Measurements from ENCODE around the gene SLC29A3. TPM values are rescaled to one million over a fixed set of nuclear protein-coding genes. Genes with fewer than 3 reads are reported as not detected.

Gene SLC29A3
- total RNA-seq, 1 donor from 2014 or later = 4.4 TPM

DNA sequence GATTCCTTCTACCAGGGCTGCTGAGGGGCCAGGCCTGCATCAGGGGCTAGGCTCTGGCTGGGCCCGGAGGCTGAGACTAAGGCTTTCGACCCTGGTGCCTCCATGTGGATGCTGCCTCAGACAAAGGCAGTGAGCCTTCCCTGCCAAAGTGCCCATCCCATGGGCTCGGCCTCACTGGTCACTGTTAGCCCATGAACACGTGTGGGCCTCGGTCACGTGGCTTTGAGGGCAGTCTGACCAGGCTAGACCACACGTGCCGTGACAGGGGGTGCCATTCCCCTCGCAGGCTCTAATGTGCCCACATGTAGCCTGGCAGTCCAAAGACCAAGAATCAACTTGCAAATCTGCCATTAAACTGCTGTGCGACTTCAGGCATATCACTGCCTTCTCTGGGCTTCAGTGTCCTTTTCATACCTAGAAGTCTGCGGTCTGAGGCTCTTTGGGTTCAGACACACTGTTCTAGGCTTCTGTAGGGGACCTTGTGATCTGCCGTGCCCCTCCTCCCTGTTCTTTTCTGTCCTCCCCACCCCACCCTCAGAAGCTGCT is 17.6 kb upstream of the SLC29A3 start:
- Mint-ChIP-seq H3K27ac (ENCODE audit: unreplicated experiment) (no peak overlapping the region), H3K4me3 (ENCODE audit: unreplicated experiment) (no peak overlapping the region), H3K36me3 (ENCODE audit: unreplicated experiment) (peaks cover 2% of the 10 kb centered on the region), H3K9me3 (ENCODE audit: unreplicated experiment) (no peaks in the 10 kb centered on the region), H3K4me1 (ENCODE audit: unreplicated experiment) (no peaks in the 10 kb centered on the region), H3K27me3 (ENCODE audit: unreplicated experiment) (no peaks in the 10 kb centered on the region)
- TF ChIP-seq, protein P1, sequence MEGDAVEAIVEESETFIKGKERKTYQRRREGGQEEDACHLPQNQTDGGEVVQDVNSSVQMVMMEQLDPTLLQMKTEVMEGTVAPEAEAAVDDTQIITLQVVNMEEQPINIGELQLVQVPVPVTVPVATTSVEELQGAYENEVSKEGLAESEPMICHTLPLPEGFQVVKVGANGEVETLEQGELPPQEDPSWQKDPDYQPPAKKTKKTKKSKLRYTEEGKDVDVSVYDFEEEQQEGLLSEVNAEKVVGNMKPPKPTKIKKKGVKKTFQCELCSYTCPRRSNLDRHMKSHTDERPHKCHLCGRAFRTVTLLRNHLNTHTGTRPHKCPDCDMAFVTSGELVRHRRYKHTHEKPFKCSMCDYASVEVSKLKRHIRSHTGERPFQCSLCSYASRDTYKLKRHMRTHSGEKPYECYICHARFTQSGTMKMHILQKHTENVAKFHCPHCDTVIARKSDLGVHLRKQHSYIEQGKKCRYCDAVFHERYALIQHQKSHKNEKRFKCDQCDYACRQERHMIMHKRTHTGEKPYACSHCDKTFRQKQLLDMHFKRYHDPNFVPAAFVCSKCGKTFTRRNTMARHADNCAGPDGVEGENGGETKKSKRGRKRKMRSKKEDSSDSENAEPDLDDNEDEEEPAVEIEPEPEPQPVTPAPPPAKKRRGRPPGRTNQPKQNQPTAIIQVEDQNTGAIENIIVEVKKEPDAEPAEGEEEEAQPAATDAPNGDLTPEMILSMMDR (IDR thresholded peaks at IDR 0.05) = no peak
- DNase-seq (ENCODE audit: extremely low spot score, unreplicated experiment) = no peak

DNA sequence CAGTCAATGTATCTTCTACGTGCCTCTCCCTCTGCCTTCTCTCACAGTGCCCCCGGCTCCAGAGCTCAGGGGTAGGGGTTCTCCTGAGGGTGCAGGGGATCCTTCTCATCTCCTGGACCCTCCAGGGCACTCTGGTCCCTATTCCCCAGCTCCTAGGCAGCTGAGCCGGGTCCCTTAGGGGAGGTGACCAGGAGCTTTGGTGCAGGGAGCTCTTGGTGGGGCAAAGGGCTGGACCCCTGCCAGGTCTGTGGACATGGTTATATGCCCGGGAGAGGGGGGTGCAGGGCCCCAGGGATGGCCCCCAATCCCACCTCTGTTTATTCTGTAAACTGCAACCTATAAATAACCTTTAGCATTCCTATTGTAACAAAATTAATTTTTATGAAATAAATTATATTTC is 16.6 kb upstream of the SLC29A3 start:
- H3K4me3 Mint-ChIP-seq (ENCODE audit: unreplicated experiment) = no peak overlapping the region
- H3K4me1 Mint-ChIP-seq (ENCODE audit: unreplicated experiment) = no peaks in the 10 kb centered on the region
- H3K36me3 Mint-ChIP-seq (ENCODE audit: unreplicated experiment) = peaks cover 2% of the 10 kb centered on the region
- no peaks in the 10 kb centered on the region for H3K9me3 Mint-ChIP-seq (ENCODE audit: unreplicated experiment)
- H3K27ac Mint-ChIP-seq (ENCODE audit: unreplicated experiment) = no peak overlapping the region
- no peak for DNase-seq (ENCODE audit: extremely low spot score, unreplicated experiment)
- TF ChIP-seq, protein P1 (IDR thresholded peaks at IDR 0.05) = no peak
- H3K27me3 Mint-ChIP-seq (ENCODE audit: unreplicated experiment) = no peaks in the 10 kb centered on the region

DNA sequence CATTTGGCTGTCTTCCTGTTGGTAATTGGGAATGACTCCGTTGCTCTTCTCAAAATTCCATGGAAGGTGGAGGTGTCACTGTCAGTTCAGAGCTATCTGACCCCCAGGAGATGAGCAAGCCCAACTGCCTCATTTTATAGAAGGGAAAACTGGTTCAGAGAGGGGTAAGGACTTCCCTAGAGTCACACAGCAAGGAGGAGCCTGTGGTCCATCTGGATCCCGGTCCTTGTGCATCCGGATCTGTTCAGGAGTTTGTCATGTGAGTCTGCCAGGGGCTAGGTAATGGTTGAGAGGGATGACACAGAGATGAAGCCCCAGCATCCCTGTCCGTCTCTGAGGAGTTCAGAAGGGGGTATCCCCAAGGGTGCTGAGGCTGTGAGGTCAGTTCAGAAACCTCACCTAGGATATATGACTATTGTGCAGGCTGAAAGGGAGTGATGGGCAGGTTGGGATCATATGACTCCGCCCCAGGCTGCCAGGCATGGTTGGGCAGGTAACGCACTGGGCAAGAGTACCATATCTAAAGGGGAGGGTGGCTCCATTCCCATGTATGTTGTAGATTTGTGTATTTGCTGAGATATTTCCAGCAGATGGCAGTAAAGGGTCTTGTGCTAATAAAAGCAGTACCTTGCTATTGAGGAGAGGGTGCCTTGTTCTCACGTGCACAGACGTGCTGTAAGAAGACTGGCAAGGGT is 16.0 kb upstream of the SLC29A3 start:
- H3K4me1 Mint-ChIP-seq (ENCODE audit: unreplicated experiment) = no peaks in the 10 kb centered on the region
- peaks cover 2% of the 10 kb centered on the region for H3K36me3 Mint-ChIP-seq (ENCODE audit: unreplicated experiment)
- no peak for DNase-seq (ENCODE audit: extremely low spot score, unreplicated experiment)
- no peak overlapping the region for H3K27ac Mint-ChIP-seq (ENCODE audit: unreplicated experiment)
- H3K9me3 Mint-ChIP-seq (ENCODE audit: unreplicated experiment) = no peaks in the 10 kb centered on the region
- TF ChIP-seq, protein P1 (IDR thresholded peaks at IDR 0.05) = peak; percentile 64
- no peaks in the 10 kb centered on the region for H3K27me3 Mint-ChIP-seq (ENCODE audit: unreplicated experiment)
- no peak overlapping the region for H3K4me3 Mint-ChIP-seq (ENCODE audit: unreplicated experiment)

DNA sequence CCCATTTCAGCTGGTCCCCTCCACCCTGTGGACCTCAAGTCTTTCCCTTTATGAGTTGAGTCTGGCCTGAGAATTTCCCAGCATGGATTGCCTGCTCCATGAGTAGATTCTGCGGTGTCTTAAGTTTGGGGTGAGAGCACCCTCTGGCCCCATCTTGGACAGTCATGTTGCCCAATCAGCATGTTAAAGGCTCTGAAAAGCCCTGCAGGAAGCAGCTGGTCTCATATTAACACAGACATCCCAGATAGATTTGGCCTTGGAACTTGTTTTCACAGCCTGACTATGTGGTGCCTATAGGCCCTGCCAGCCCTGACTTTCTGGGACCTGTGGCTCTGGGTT is 15.5 kb upstream of the SLC29A3 start:
- H3K4me3 Mint-ChIP-seq (ENCODE audit: unreplicated experiment) = no peak overlapping the region
- H3K36me3 Mint-ChIP-seq (ENCODE audit: unreplicated experiment) = peaks cover 2% of the 10 kb centered on the region
- TF ChIP-seq, protein P1 (IDR thresholded peaks at IDR 0.05) = no peak
- no peak for DNase-seq (ENCODE audit: extremely low spot score, unreplicated experiment)
- H3K27ac Mint-ChIP-seq (ENCODE audit: unreplicated experiment) = no peak overlapping the region
- no peaks in the 10 kb centered on the region for H3K27me3 Mint-ChIP-seq (ENCODE audit: unreplicated experiment)
- H3K9me3 Mint-ChIP-seq (ENCODE audit: unreplicated experiment) = no peaks in the 10 kb centered on the region
- H3K4me1 Mint-ChIP-seq (ENCODE audit: unreplicated experiment) = no peaks in the 10 kb centered on the region

DNA sequence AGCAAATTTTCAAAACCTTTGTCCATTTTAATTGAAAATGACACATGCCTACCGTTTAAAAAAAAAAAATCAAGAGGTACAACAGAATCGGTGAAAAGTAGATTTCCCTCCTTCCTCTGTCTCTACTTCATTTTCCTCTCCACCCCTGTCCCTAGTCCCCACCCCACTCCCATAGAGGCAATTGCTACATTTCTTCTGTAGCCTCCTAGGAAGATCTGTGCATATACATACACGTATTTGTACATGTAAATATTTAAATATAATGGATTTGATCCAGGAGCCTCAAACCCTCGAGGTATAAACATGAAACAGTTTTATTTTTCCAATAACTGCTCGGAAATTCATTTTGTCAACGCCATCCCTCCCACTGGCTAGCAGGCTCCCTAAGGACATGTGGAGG is 14.1 kb upstream of the SLC29A3 start:
- Mint-ChIP-seq H3K27ac (ENCODE audit: unreplicated experiment) (no peak overlapping the region), H3K4me1 (ENCODE audit: unreplicated experiment) (no peaks in the 10 kb centered on the region)
- TF ChIP-seq, protein P1 (IDR thresholded peaks at IDR 0.05) = no peak

More for the DNA sequence above, 14.1 kb upstream of the SLC29A3 start:
- H3K36me3 Mint-ChIP-seq (ENCODE audit: unreplicated experiment) = no peaks in the 10 kb centered on the region
- peaks cover 10% of the 10 kb centered on the region for H3K27me3 Mint-ChIP-seq (ENCODE audit: unreplicated experiment)
- DNase-seq (ENCODE audit: extremely low spot score, unreplicated experiment) = no peak
- H3K9me3 Mint-ChIP-seq (ENCODE audit: unreplicated experiment) = no peaks in the 10 kb centered on the region
- no peak overlapping the region for H3K4me3 Mint-ChIP-seq (ENCODE audit: unreplicated experiment)
